GM18873 (cell line): ENCODE measurements around the gene KCTD17.

ENCODE experiments used
- ATAC-seq: cut with Tn5 transposase; IDR thresholded peaks from one replicate; pipeline ENCODE4 v1.9.1; 2021; ENCODE audit warnings: mild to moderate bottlenecking, moderate library complexity, moderate number of reproducible peaks; ENCODE audit not compliant: unreplicated experiment, low FRiP score

Gene KCTD17

GRCh38 chr22:37072673-37073072, 21.1 kb downstream of the KCTD17 start:
- ATAC-seq: no peak

GRCh38 chr22:37074537-37074936, 23.0 kb downstream of the KCTD17 start:
- no peak for ATAC-seq

DNA sequence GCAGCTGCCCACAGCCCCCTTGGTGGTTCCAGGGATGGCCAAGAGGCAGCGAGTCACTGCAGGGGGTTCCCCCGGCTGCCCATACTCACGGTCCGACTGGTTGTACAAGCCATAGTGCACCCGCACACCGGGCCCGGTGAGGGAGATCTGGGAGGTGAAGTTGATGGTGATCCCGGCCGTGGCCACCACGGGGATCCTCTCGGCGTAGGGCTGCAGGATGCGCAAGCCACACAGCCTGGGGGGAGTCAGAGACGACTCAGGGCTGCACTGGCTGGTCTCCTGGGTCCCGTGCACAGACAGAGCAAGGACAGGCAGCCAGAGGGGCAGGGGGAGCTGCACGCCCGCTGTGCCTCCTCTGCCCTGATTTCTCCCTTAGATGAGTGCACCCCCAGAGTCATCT, 23.5 kb downstream of the KCTD17 start:
- no peak for ATAC-seq

- ATAC-seq: no peak
These were observed 24.4 kb downstream of the KCTD17 start for GRCh38 chr22:37075822-37076433.

GRCh38 chr22:37077802-37078448, 26.4 kb downstream of the KCTD17 start:
- ATAC-seq: no peak

- no peak for ATAC-seq
These were observed 27.6 kb downstream of the KCTD17 start for GRCh38 chr22:37079158-37079557.

DNA sequence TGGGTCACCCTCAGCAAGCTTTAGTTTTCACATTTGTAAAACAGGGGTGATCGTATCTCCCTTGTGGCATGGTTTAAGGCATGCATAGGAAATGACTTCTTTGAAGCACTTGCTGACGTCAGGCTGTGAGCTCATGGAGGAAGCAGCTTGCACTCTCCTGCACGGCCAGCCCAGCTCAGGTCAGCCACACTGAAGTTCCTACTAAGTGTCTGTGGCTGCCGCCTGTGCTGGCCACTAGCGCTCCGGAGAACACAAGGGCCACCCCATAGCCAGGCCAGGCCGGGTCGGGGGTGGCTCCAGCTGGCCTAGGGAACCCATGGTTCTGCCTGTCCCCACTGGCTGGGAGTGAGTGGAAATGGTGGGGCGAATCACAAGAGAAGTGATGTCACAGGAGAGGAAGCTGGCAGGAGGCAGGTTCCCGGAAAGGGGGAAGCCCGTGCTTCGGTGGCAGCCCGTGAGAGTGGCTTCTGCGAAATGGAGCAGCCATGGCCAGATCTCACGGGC, 28.2 kb downstream of the KCTD17 start:
- ATAC-seq: no peak

GRCh38 chr22:37080438-37080837, 28.9 kb downstream of the KCTD17 start:
- no peak for ATAC-seq

GRCh38 chr22:37080838-37081237, 29.3 kb downstream of the KCTD17 start:
- ATAC-seq: no peak

DNA sequence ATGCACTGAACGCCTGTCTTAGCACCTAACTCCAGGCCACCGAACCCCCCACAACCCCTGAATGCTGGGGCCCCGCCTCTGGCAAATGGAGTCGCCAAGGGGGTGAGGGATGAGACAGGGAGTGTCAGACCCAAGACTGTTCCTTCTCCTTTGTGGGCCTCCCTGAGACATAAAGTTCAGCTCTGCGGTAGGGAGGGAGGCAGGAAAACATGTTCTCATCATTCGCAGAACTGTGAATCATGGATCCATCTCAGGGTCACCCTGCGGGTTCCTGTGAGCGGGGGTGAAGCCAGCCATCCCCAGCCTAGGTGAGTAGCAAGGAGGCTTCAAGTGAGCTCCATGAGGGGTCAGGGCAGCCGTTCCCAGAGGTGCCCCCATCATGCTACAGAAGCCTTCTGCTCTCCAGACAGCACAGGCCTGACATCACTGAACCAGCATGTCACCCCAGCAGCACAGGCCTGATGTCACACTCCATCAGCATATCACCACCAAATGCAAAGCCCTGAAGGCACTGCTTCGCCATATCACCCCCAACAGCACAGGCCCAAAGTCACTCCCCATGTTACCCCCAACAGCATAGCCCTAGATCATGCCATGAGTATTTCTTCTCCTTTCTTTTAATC, 30.8 kb downstream of the KCTD17 start:
- no peak for ATAC-seq

DNA sequence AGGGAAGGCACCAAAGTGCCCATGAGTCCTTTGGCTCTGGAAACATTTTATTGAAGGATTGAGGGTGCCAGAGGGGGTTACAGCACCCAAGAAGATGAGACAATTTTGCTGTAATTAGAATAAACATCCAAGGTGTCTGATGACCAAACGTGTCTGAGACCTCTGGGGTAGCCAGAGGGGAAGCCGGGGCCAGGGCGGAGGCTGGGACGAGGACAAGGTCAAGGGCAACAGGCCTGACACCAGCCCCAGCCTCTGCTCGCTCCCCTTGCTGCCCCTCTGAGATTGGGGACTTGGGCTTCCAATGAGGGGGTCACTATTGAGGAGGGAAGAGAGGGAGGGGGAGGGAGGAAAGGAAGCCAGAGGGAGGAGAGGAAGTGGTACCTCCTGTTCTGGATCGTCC, 32.4 kb downstream of the KCTD17 start:
- no peak for ATAC-seq

GRCh38 chr22:37084385-37084784, 32.8 kb downstream of the KCTD17 start:
- ATAC-seq: no peak

DNA sequence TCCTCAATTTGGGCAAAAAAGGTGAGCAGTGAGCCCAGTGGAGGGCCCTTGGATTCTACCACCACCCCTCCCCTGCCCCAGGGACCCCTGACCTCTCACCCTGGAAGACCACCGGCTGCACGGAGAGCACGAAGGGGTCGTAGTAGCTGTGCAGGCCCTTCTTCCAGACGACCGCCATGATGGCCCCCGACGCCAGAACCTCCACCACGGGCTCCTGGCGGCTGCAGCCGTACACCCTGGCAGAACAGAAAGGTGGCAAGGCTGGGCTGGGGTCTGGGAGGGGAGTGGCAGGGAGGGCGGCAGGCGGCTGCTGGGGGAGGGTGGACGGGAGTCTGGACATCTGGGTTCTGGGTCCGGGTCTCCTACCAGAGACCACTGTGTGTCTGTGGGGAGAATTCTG, 34.6 kb downstream of the KCTD17 start:
- ATAC-seq: no peak

DNA sequence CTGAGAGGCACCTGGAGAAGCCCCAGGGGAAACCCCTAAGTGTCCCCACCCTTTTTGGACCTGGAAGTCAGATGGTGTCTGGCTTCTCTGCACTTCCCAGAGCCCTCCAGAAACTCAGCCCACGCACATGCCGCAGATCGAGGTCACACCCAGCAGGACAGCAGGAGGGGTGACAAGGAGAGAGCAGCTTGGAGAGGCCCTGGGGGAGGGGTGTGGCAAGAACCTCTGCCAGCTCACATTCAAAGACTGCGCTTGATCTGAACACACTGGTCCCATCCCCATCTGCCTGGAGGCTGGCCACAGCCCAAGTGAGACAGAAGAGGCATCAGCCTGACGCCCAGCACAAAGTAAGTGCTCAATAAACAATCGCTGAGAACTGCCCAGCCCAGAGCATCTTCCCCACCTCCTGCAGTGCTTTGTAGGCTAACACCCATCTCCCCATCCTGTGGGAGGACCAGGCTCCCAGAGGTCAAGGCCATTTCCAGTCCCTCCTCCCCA, 36.6 kb downstream of the KCTD17 start:
- no peak for ATAC-seq

- ATAC-seq: no peak
These were observed 37.3 kb downstream of the KCTD17 start for GRCh38 chr22:37088750-37089408.

DNA sequence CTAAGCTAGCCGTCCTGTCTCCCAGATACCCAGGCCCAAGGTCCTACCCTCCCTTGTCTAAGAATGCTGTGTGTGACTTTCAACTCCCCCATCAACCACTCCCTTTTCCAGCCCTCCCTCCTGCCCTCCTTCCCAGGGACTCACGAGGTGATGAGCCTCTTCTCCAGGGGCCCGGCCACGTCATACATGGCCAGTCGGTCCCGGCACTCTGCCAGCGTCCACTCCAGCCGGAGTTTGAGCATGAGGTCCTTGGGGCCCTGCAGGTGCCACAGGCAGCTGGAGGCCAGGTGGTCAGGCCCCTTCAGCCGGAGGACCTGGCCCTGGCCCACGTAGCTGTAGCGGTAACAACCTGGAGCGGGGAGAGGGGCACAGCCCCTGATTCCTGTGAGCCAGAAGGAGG, 37.9 kb downstream of the KCTD17 start:
- ATAC-seq: no peak

DNA sequence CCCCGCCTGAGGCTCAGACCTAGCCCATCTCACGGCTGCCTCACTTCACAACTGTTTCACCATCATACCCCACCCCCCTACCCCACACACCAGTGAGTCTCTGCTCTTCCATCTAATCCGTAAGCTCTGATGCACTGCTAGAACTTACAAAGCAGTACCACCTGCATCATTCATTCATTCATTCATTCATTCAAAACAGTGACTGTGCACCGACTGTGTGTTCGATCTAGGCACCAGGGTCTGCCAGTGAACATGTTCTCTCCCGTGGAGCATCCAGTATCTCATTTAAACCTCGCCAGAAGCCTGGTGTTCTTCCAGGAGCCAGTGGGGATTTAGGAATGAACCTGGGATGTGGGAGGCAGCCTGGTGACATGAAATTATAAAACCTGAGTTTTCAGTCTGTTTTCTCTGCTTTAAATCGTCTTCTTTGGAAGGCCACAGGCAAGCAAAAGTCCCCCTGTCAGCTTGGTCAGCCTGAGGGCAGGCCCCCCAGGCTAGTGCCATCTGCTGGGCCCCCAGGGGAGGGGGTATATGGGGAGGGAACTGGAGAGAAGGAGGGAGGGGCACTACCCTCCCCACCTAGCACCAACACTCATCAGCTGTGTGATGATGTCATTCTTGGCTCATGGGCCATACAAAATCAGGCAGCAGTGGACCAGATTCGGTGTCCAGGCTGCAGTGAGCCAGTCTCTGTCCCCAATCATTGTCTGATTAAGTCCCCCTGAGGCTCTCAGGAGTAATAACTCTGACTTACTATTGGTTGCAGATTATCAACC, 39.6 kb downstream of the KCTD17 start:
- ATAC-seq: no peak

DNA sequence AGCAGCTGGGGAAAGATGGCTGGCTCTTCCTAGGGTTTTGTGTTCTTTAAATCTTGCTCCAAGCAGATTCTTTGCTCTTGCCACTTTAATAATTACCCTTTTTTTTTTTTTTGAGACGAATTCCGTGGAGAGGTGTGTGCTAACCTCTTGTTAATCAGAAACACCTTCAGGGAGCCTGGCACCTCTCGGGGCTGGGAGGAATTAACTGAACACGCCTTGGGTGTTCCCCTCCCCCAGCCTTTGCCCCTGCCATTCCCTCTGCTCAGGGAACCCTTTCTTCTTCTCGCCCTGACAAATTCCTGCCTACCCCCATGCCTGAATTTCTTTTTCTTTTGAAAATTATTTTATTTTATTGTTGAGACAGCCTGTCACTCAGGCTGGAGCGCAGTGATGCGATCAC, 40.5 kb downstream of the KCTD17 start:
- ATAC-seq: no peak

DNA sequence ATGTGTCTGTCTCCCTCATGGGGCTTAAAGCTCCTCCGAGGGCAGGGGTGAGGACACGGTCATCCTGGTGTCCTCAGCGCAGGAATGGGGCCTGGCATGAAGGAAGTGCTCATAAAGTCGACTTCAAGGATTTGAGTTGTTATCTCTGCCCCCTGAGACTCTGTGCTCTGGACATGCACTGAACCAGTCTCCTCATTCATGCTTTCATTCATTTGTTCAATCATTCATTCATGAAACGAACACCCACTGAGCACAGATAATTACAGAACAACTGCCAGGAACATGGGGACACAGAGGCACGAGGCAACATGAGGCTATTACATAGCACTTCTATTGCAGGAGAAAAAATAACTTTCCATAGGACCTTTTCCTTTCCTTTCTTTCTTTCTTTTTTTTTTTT, 41.5 kb downstream of the KCTD17 start:
- no peak for ATAC-seq

- ATAC-seq: no peak
These were observed 42.7 kb downstream of the KCTD17 start for GRCh38 chr22:37094239-37094638.
